Measurements from ENCODE around the gene ACAA1.

- TF ChIP-seq CTCF (IDR thresholded peaks at IDR 0.05): no peak
- TF ChIP-seq POLR2A (IDR thresholded peaks at IDR 0.05): no peak
Measured at GRCh38 chr3:38107911-38108648, 28.8 kb downstream of the ACAA1 start.
